Esophagus squamous epithelium (tissue), 5 donors: ENCODE data around the gene KLHDC10. TPM values are rescaled to one million over a fixed set of nuclear protein-coding genes. Genes with fewer than 3 reads are reported as not detected.

Source experiments
- DNase-seq: peaks from one replicate; lab custom pipeline; 2025; lab: John Stamatoyannopoulos, UW
- H3K27ac ChIP-seq, 4 donors: fragments of 200-600 bp; sonication (generic); one replicate each; pipeline ENCODE4 v1.5.1; 2016 to 2019; ENCODE audit warnings: mild to moderate bottlenecking in 1 of 4
- H3K27me3 ChIP-seq, 4 donors: fragments of 200-600 bp; sonication (generic); 1 replicate in 3 of 4; 2 replicates in 1 of 4; pipeline versions ENCODE4 v1.5.1 to v1.6.0; 2017 to 2021; ENCODE audit warnings: antibody characterized with exemption in 1 of 4
- H3K36me3 ChIP-seq, 3 donors: fragments of 200-600 bp; sonication (generic); one replicate each; pipeline ENCODE4 v1.5.1; 2016 to 2019
- H3K4me1 ChIP-seq, 3 donors: fragments of 200-600 bp; sonication (generic); one replicate each; pipeline ENCODE4 v1.5.1; 2017 to 2019
- H3K4me3 ChIP-seq, 4 donors: fragments of 200-600 bp; sonication (generic); 1 replicate in 3 of 4; 2 replicates in 1 of 4; pipeline ENCODE4 v1.5.1; 2016 to 2019; ENCODE audit warnings: mild to moderate bottlenecking in 2 of 4, moderate library complexity in 1 of 4
- H3K9me3 ChIP-seq, 3 donors: fragments of 200-600 bp; sonication (generic); one replicate each; pipeline ENCODE4 v1.5.1; 2016 to 2019
- CTCF ChIP-seq, 6 experiments: fragments of 450-650 bp in 4 of 6; fragments of 200-600 bp in 2 of 6; sonication (generic) in 2 of 6; IDR thresholded peaks; one replicate each; pipeline ENCODE4 v1.5.1; 2016 to 2019; ENCODE audit warnings: antibody characterized with exemption in 6 of 6, mild to moderate bottlenecking in 4 of 6, moderate library complexity in 4 of 6
- POLR2A ChIP-seq, 4 donors: fragments of 450-650 bp; IDR thresholded peaks; one replicate each; pipeline ENCODE4 v1.6.1; 2017; ENCODE audit warnings: antibody characterized with exemption in 4 of 4, mild to moderate bottlenecking in 4 of 4, moderate library complexity in 3 of 4
- WGBS, 2 donors: methylation state at CpG; one replicate each; pipeline ENCODE4 v1.1.5; 2018; 5-methylcytosine and 5-hydroxymethylcytosine counted together
- intact Hi-C: fragments of 100-400 bp; cut with DNase I; formaldehyde crosslinking; loops from one replicate; pipeline ENCODE4 v1.15.0; 2022
- total RNA-seq, 4 donors: library from RNA; depleted of rRNA; stranded (reverse); fragments of >200 nt; gene quantifications; one replicate each; pipeline ENCODE4 v1.1.0, GENCODE V29; 2016
- donor health status: DM: yes; HTN: yes; CAD: no.

KLHDC10 gene
- total RNA-seq, 4 donors from 2014 or later: 11.9 to 17.5 (median 15.7) TPM

- WGBS, 2 donors: 77 to 88% methylated on average over 4 of the region's 4 CpGs
- no peak overlapping the region for H3K4me3 ChIP-seq
- H3K9me3 ChIP-seq: no peaks in the 10 kb centered on the region
- intact Hi-C loops: no loop called here
- peaks cover 0 to 5% (median 0%) of the 10 kb centered on the region in 3 donors for H3K4me1 ChIP-seq
- no peak overlapping the region for H3K27ac ChIP-seq
- no peak for DNase-seq
- no peaks in the 10 kb centered on the region for H3K27me3 ChIP-seq
- H3K36me3 ChIP-seq: peaks cover 8 to 98% (median 26%) of the 10 kb centered on the region in 3 donors
- no peak for TF ChIP-seq POLR2A (IDR thresholded peaks at IDR 0.05)
- no peak for TF ChIP-seq CTCF (IDR thresholded peaks at IDR 0.05)
Measured at GRCh38 chr7:130129011-130129411, 58.7 kb downstream of the KLHDC10 start.

- H3K9me3 ChIP-seq: no peaks in the 10 kb centered on the region
- no peak overlapping the region for H3K4me3 ChIP-seq
- DNase-seq: no peak
- 87 to 96% methylated on average over 6 of the region's 6 CpGs for WGBS, 2 donors
- intact Hi-C loops: no loop called here
- H3K36me3 ChIP-seq: peaks cover 8 to 98% (median 11%) of the 10 kb centered on the region in 3 donors
- H3K4me1 ChIP-seq: peaks cover 0 to 5% (median 0%) of the 10 kb centered on the region in 3 donors
- H3K27ac ChIP-seq: no peak overlapping the region
- no peaks in the 10 kb centered on the region for H3K27me3 ChIP-seq
- TF ChIP-seq POLR2A (IDR thresholded peaks at IDR 0.05) (no peak), CTCF (IDR thresholded peaks at IDR 0.05) (no peak)
Measured at GRCh38 chr7:130131191-130131834, 61.0 kb downstream of the KLHDC10 start.

GRCh38 chr7:130131964-130132875 is 61.9 kb downstream of the KLHDC10 start:
- DNase-seq: no peak
- intact Hi-C loops: no loop called here
- H3K36me3 ChIP-seq: peaks cover 9 to 97% (median 12%) of the 10 kb centered on the region in 3 donors

GRCh38 chr7:130133029-130133782 is 62.9 kb downstream of the KLHDC10 start:
- Histone ChIP-seq H3K27ac (no peak overlapping the region), H3K9me3 (no peaks in the 10 kb centered on the region), H3K36me3 (peaks cover 9 to 97% (median 15%) of the 10 kb centered on the region in 3 donors), H3K4me3 (no peak overlapping the region), H3K4me1 (no peaks in the 10 kb centered on the region), H3K27me3 (no peaks in the 10 kb centered on the region)
- intact Hi-C loops: no loop called here
- TF ChIP-seq CTCF (IDR thresholded peaks at IDR 0.05) (no peak), POLR2A (IDR thresholded peaks at IDR 0.05) (no peak)
- WGBS, 2 donors: 86 to 92% methylated on average over 7 of the region's 7 CpGs
- no peak for DNase-seq

More at GRCh38 chr7:130131964-130132875, 61.9 kb downstream of the KLHDC10 start:
- Histone ChIP-seq H3K27me3 (no peaks in the 10 kb centered on the region), H3K4me3 (no peak overlapping the region), H3K9me3 (no peaks in the 10 kb centered on the region), H3K27ac (no peak overlapping the region), H3K4me1 (peaks cover 0 to 4% (median 0%) of the 10 kb centered on the region in 3 donors)
- no peak for TF ChIP-seq CTCF (IDR thresholded peaks at IDR 0.05)
- TF ChIP-seq POLR2A (IDR thresholded peaks at IDR 0.05): no peak
- 91 to 96% methylated on average over 11 to 12 of the region's 12 CpGs for WGBS, 2 donors
